HCT116 (cell line): Measurements from ENCODE around the gene ZNF471. TPM values are rescaled to one million over a fixed set of nuclear protein-coding genes. Genes with fewer than 3 reads are reported as not detected.

ENCODE experiments used
- ATAC-seq: fragments of 200-7000 bp; cut with Tn5 transposase; 2 replicates; pipeline ENCODE4 v1.9.1; 2020; ENCODE audit warnings: mild to moderate bottlenecking, moderate library complexity
- BruUV-seq: library from RNA; stranded (reverse); fragments of 400-500 nt; replicated peaks from 2 replicates; lab custom pipeline; 2021; lab: Mats Ljungman, UMichigan
- CTCF ChIA-PET: fragments of 300-600 bp; sonication (Branson Sonifier 250); formaldehyde crosslinking; loops from one replicate; lab custom pipeline; 2021; ENCODE audit warnings: antibody characterized with exemption; lab: Charles Lee
- POLR2A ChIA-PET: fragments of 300-600, 350-600 bp; sonication (Branson Sonifier 250); formaldehyde crosslinking; loops from one replicate; lab custom pipeline; 2021; ENCODE audit warnings: antibody characterized with exemption; lab: Charles Lee
- RAD21 ChIA-PET, 2 experiments: fragments of 300-600 bp; sonication (Branson Sonifier 250); formaldehyde crosslinking; loops; one replicate each; lab custom pipeline; 2023; ENCODE audit warnings: low total read pairs in 2 of 2; ENCODE audit not compliant: uncharacterized antibody in 2 of 2, unreplicated experiment in 2 of 2, low non-redundant PET in 1 of 2; lab: Charles Lee
- DNase-seq: peaks from one replicate; pipeline ENCODE4 v3.0.0-alpha.2; 2010; ENCODE audit warnings: low read depth, low spot score
- H2AFZ ChIP-seq: fragments of 200-600 bp; shearing (Covaris generic), sonication (generic); 2 replicates; pipeline ENCODE4 v1.6.1; 2017; ENCODE audit warnings: low read depth, mixed run types, mixed read lengths, antibody characterized with exemption, low read length; ENCODE audit not compliant: poor library complexity, severe bottlenecking
- H3K27ac ChIP-seq: 2 replicates; pipeline ENCODE4 v1.5.1; 2012; ENCODE audit warnings: low read depth, low read length
- H3K27me3 ChIP-seq: fragments of 200-600 bp; sonication (generic); 2 replicates; pipeline ENCODE4 v1.6.1; 2016; ENCODE audit warnings: mixed run types, low read length, mixed read lengths; ENCODE audit not compliant: insufficient read depth
- H3K36me3 ChIP-seq, 2 experiments: fragments of 200-500 bp in 1 of 2; fragments of 200-600 bp in 1 of 2; sonication (Bioruptor generic) in 1 of 2; sonication (generic) in 1 of 2; 2 replicates each; pipeline versions ENCODE4 v1.5.1 to v1.6.1; 2014 to 2016; ENCODE audit warnings: low read length in 2 of 2, inconsistent platforms in 1 of 2, mixed read lengths in 1 of 2, mixed run types in 1 of 2; ENCODE audit not compliant: insufficient read depth in 2 of 2, control insufficient read depth in 1 of 2
- H3K4me1 ChIP-seq, 2 experiments: fragments of 200-600 bp in 1 of 2; sonication (generic) in 1 of 2; 2 replicates each; pipeline versions ENCODE4 v1.5.1 to v1.6.1; 2012 to 2017; ENCODE audit warnings: low read length in 2 of 2, inconsistent platforms in 1 of 2, mild to moderate bottlenecking in 1 of 2, mixed read lengths in 1 of 2, mixed run types in 1 of 2, moderate library complexity in 1 of 2; ENCODE audit not compliant: insufficient read depth in 2 of 2, control insufficient read depth in 1 of 2
- H3K4me2 ChIP-seq: fragments of 200-600 bp; sonication (generic); 2 replicates; pipeline ENCODE4 v1.6.1; 2017; ENCODE audit warnings: mixed run types, low read length, mixed read lengths
- H3K4me3 ChIP-seq, 2 experiments: fragments of 200-600 bp in 1 of 2; sonication (generic) in 1 of 2; replicated peaks in 1 of 2; 2 replicates each; pipeline ENCODE4 v1.5.1; 2011 to 2016; ENCODE audit warnings: low read length in 2 of 2, control low read depth in 1 of 2, low read depth in 1 of 2, mild to moderate bottlenecking in 1 of 2, mixed read lengths in 1 of 2, mixed run types in 1 of 2
- H3K79me2 ChIP-seq: fragments of 200-600 bp; sonication (generic); 2 replicates; pipeline ENCODE4 v1.6.1; 2017; ENCODE audit warnings: mild to moderate bottlenecking, mixed run types, low read length, moderate library complexity, mixed read lengths; ENCODE audit not compliant: insufficient read depth
- H3K9ac ChIP-seq: fragments of 200-600 bp; sonication (generic); 2 replicates; pipeline ENCODE4 v1.6.1; 2016; ENCODE audit warnings: low read length, mixed read lengths
- H3K9me2 ChIP-seq: fragments of 200-600 bp; sonication (generic), shearing (Covaris generic); 2 replicates; pipeline ENCODE4 v1.6.1; 2017; ENCODE audit warnings: mixed run types, mild to moderate bottlenecking, moderate library complexity; ENCODE audit not compliant: insufficient read depth
- H3K9me3 ChIP-seq, 2 experiments: fragments of 200-500 bp in 1 of 2; fragments of 200-600 bp in 1 of 2; sonication (Bioruptor generic) in 1 of 2; sonication (generic) in 1 of 2; 2 replicates each; pipeline ENCODE4 v1.6.1; 2014 to 2017; ENCODE audit warnings: low read length in 2 of 2, mixed read lengths in 2 of 2, inconsistent platforms in 1 of 2, low read depth in 1 of 2, mild to moderate bottlenecking in 1 of 2, mixed run types in 1 of 2, moderate library complexity in 1 of 2; ENCODE audit not compliant: control insufficient read depth in 1 of 2, insufficient read depth in 1 of 2
- H4K20me1 ChIP-seq: fragments of 200-600 bp; sonication (generic), shearing (Covaris generic); 2 replicates; pipeline ENCODE4 v1.6.1; 2017; ENCODE audit warnings: mixed run types, mild to moderate bottlenecking, moderate library complexity; ENCODE audit not compliant: insufficient read depth
- CBX3 ChIP-seq: IDR thresholded peaks from 2 replicates; pipeline ENCODE4 v1.6.1; 2012; ENCODE audit warnings: low read depth
- EGR1 ChIP-seq: IDR thresholded peaks from 2 replicates; pipeline ENCODE4 v1.6.1; 2012; ENCODE audit warnings: low read depth
- JUND ChIP-seq: IDR thresholded peaks from 2 replicates; pipeline ENCODE4 v1.6.1; 2012
- POLR2AphosphoS5 ChIP-seq: IDR thresholded peaks from 2 replicates; pipeline ENCODE4 v1.6.1; 2011; ENCODE audit warnings: mild to moderate bottlenecking, low read depth, low read length, moderate library complexity
- RAD21 ChIP-seq: IDR thresholded peaks from 2 replicates; pipeline ENCODE4 v1.6.1; 2012; ENCODE audit warnings: low read depth, mild to moderate bottlenecking
- SIN3A ChIP-seq: IDR thresholded peaks from 2 replicates; pipeline ENCODE4 v1.6.1; 2012; ENCODE audit warnings: low read depth
- SP1 ChIP-seq: IDR thresholded peaks from 2 replicates; pipeline ENCODE4 v1.6.1; 2012; ENCODE audit warnings: low read depth
- SRF ChIP-seq: IDR thresholded peaks from 2 replicates; pipeline ENCODE4 v1.6.1; 2012; ENCODE audit warnings: low read depth
- YY1 ChIP-seq: IDR thresholded peaks from 2 replicates; pipeline ENCODE4 v1.6.1; 2011; ENCODE audit warnings: low read length, low read depth, moderate library complexity, mild to moderate bottlenecking; ENCODE audit not compliant: insufficient replicate concordance; ENCODE audit errors: extremely low read depth
- ZNF274 ChIP-seq: fragments of 200-500 bp; sonication (Bioruptor generic); IDR thresholded peaks from 2 replicates; pipeline ENCODE4 v1.6.1; 2014; ENCODE audit warnings: mild to moderate bottlenecking, low read depth, low read length, inconsistent platforms
- intact Hi-C: fragments of 100-400 bp; cut with micrococcal nuclease; formaldehyde crosslinking; loops from 2 replicates; pipeline ENCODE4 v1.10.0; 2022
- total RNA-seq: library from RNA; stranded (reverse); gene quantifications from one replicate; pipeline ENCODE4 v1.2.1, GENCODE V29; 2021; ENCODE audit not compliant: unreplicated experiment
- TF ChIP-seq, protein P1 (sequence below): IDR thresholded peaks from 2 replicates; pipeline ENCODE4 v1.6.1; 2012; ENCODE audit warnings: low read depth
- TF ChIP-seq, protein P2 (sequence below): IDR thresholded peaks from 2 replicates; pipeline ENCODE4 v1.6.1; 2012
- TF ChIP-seq, protein P3 (sequence below), 3 experiments: fragments of 200-600 bp in 1 of 3; sonication (generic) in 1 of 3; IDR thresholded peaks in 2 of 3; conservative IDR thresholded peaks in 1 of 3; 2 replicates each; pipeline ENCODE4 v1.5.1; 2012 to 2017; ENCODE audit warnings: low read depth in 2 of 3, low read length in 2 of 3, antibody characterized with exemption in 1 of 3, borderline replicate concordance in 1 of 3, control low read depth in 1 of 3, mild to moderate bottlenecking in 1 of 3, mixed read lengths in 1 of 3, mixed run types in 1 of 3, moderate library complexity in 1 of 3; ENCODE audit not compliant: insufficient read depth in 1 of 3

Gene ZNF471
- total RNA-seq, 1 experiment from 2014 or later = not detected

DNA sequence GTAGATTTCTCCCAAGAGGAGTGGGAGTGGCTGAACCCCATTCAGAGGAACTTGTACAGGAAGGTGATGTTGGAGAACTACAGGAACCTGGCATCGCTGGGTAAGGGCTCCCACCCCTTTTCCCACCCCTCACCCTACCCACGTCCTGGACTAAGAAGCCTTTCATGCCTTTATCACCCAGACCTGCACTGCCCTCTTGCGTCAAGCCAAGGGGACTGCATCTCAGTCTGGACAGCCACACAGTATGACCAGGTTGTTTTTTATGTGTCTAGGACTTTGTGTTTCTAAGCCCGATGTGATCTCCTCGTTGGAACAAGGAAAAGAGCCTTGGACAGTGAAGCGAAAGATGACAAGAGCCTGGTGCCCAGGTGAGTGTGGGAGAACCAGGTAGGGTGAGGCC is 39.9 kb downstream of the ZNF471 start:
- H3K9ac ChIP-seq = no peak overlapping the region
- H3K4me1 ChIP-seq = no peaks in the 10 kb centered on the region
- intact Hi-C loops = no loop called here
- no peaks in the 10 kb centered on the region for H3K79me2 ChIP-seq
- no peaks in the 10 kb centered on the region for H4K20me1 ChIP-seq
- no TSS peak for BruUV-seq
- no peaks in the 10 kb centered on the region for H3K9me2 ChIP-seq
- peak; percentile 14; the same call in 1 of the 2 replicates for TF ChIP-seq RAD21
- no peak for TF ChIP-seq SIN3A
- POLR2A ChIA-PET = no interaction called here
- no peak overlapping the region for H3K27ac ChIP-seq
- RAD21 ChIA-PET = no interaction called here
- no peaks in the 10 kb centered on the region for H3K36me3 ChIP-seq
- CTCF ChIA-PET = no interaction called here
- H3K4me2 ChIP-seq = no peak overlapping the region
- DNase-seq (no peak), ATAC-seq (no peak)
- no peak overlapping the region for H3K4me3 ChIP-seq
- peaks cover 28 to 33% of the 10 kb centered on the region in 2 experiments; a peak in 2 of 4 replicates for H3K9me3 ChIP-seq
- H3K27me3 ChIP-seq = no peaks in the 10 kb centered on the region
- H2AFZ ChIP-seq = no peak overlapping the region

DNA sequence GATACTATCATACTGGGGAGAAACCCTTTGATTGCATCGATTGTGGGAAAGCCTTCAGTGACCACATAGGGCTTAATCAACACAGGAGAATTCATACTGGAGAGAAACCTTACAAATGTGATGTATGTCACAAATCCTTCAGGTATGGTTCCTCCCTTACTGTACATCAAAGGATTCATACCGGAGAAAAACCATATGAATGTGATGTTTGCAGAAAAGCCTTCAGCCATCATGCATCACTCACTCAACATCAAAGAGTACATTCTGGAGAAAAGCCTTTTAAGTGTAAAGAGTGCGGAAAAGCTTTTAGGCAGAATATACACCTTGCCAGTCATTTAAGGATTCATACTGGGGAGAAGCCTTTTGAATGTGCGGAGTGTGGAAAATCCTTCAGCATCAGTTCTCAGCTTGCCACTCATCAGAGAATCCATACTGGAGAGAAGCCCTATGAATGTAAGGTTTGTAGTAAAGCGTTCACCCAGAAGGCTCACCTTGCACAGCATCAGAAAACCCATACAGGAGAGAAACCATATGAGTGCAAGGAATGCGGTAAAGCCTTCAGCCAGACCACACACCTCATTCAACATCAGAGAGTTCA is 46.7 kb downstream of the ZNF471 start:
- Histone ChIP-seq H3K4me3 (no peak overlapping the region), H3K27ac (no peak overlapping the region)
- BruUV-seq = no TSS peak
- intact Hi-C loops = no loop called here
- TF ChIP-seq JUND (no peak), ZNF274 (no peak), SP1 (no peak), CBX3 (no peak), POLR2AphosphoS5 (no peak), EGR1 (no peak), SRF (no peak), YY1 (no peak)
- TF ChIP-seq, protein P1, sequence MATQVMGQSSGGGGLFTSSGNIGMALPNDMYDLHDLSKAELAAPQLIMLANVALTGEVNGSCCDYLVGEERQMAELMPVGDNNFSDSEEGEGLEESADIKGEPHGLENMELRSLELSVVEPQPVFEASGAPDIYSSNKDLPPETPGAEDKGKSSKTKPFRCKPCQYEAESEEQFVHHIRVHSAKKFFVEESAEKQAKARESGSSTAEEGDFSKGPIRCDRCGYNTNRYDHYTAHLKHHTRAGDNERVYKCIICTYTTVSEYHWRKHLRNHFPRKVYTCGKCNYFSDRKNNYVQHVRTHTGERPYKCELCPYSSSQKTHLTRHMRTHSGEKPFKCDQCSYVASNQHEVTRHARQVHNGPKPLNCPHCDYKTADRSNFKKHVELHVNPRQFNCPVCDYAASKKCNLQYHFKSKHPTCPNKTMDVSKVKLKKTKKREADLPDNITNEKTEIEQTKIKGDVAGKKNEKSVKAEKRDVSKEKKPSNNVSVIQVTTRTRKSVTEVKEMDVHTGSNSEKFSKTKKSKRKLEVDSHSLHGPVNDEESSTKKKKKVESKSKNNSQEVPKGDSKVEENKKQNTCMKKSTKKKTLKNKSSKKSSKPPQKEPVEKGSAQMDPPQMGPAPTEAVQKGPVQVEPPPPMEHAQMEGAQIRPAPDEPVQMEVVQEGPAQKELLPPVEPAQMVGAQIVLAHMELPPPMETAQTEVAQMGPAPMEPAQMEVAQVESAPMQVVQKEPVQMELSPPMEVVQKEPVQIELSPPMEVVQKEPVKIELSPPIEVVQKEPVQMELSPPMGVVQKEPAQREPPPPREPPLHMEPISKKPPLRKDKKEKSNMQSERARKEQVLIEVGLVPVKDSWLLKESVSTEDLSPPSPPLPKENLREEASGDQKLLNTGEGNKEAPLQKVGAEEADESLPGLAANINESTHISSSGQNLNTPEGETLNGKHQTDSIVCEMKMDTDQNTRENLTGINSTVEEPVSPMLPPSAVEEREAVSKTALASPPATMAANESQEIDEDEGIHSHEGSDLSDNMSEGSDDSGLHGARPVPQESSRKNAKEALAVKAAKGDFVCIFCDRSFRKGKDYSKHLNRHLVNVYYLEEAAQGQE = no peak
- TF ChIP-seq, protein P2, sequence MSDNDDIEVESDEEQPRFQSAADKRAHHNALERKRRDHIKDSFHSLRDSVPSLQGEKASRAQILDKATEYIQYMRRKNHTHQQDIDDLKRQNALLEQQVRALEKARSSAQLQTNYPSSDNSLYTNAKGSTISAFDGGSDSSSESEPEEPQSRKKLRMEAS = no peak
- TF ChIP-seq, protein P3, sequence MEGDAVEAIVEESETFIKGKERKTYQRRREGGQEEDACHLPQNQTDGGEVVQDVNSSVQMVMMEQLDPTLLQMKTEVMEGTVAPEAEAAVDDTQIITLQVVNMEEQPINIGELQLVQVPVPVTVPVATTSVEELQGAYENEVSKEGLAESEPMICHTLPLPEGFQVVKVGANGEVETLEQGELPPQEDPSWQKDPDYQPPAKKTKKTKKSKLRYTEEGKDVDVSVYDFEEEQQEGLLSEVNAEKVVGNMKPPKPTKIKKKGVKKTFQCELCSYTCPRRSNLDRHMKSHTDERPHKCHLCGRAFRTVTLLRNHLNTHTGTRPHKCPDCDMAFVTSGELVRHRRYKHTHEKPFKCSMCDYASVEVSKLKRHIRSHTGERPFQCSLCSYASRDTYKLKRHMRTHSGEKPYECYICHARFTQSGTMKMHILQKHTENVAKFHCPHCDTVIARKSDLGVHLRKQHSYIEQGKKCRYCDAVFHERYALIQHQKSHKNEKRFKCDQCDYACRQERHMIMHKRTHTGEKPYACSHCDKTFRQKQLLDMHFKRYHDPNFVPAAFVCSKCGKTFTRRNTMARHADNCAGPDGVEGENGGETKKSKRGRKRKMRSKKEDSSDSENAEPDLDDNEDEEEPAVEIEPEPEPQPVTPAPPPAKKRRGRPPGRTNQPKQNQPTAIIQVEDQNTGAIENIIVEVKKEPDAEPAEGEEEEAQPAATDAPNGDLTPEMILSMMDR (IDR thresholded peaks at IDR 0.05 in 2 of 3, conservative IDR thresholded peaks at IDR 0.05 in 1 of 3; ENCODE audit: borderline replicate concordance in 1 of 3, insufficient read depth in 1 of 3, low read depth in 2 of 3, low read length in 2 of 3) = no peak
- TF ChIP-seq, all 23 proteins: peak for 0
- no peak for ATAC-seq
- Histone ChIP-seq H3K9me2 (no peaks in the 10 kb centered on the region), H4K20me1 (no peaks in the 10 kb centered on the region), H3K79me2 (no peaks in the 10 kb centered on the region), H2AFZ (no peak overlapping the region), H3K4me2 (no peak overlapping the region), H3K9ac (no peak overlapping the region), H3K36me3 (no peaks in the 10 kb centered on the region), H3K27me3 (no peaks in the 10 kb centered on the region), H3K4me1 (no peaks in the 10 kb centered on the region), H3K9me3 (peaks cover 26 to 34% of the 10 kb centered on the region in 2 experiments; a peak in 2 of 4 replicates)
- ChIA-PET RAD21 (no interaction called here), POLR2A (no interaction called here), CTCF (no interaction called here)
- DNase-seq = no peak
